ENCODE data around the gene SBF2. TPM values are rescaled to one million over a fixed set of nuclear protein-coding genes. Genes with fewer than 3 reads are reported as not detected.

SBF2 gene
- total and polyA plus RNA-seq, 3 donors from 2014 or later = 27.8 to 52.8 (median 48.7) TPM

GRCh38 chr11:10012068-10012467 lies 282.0 kb downstream of the SBF2 start:
- Histone ChIP-seq H3K4me1 (no peaks in the 10 kb centered on the region), H3K27ac (no peak overlapping the region), H3K27me3 (no peaks in the 10 kb centered on the region), H3K9me3 (no peaks in the 10 kb centered on the region), H3K4me3 (no peak overlapping the region), H3K36me3 (ENCODE audit: low read depth, missing control alignments) (no peaks in the 10 kb centered on the region)
- no peak for DNase-seq
- TF ChIP-seq, protein P1, sequence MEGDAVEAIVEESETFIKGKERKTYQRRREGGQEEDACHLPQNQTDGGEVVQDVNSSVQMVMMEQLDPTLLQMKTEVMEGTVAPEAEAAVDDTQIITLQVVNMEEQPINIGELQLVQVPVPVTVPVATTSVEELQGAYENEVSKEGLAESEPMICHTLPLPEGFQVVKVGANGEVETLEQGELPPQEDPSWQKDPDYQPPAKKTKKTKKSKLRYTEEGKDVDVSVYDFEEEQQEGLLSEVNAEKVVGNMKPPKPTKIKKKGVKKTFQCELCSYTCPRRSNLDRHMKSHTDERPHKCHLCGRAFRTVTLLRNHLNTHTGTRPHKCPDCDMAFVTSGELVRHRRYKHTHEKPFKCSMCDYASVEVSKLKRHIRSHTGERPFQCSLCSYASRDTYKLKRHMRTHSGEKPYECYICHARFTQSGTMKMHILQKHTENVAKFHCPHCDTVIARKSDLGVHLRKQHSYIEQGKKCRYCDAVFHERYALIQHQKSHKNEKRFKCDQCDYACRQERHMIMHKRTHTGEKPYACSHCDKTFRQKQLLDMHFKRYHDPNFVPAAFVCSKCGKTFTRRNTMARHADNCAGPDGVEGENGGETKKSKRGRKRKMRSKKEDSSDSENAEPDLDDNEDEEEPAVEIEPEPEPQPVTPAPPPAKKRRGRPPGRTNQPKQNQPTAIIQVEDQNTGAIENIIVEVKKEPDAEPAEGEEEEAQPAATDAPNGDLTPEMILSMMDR (IDR thresholded peaks at IDR 0.05) = no peak
- TF ChIP-seq POLR2A (IDR thresholded peaks at IDR 0.05) = no peak
- intact Hi-C loops (cut with DNase I; ENCODE audit: low total_unique reads) = no loop called here
- WGBS, 2 donors = 94 to 97% methylated on average over 3 of the region's 3 CpGs

GRCh38 chr11:10005955-10006525 lies 288.0 kb downstream of the SBF2 start:
- TF ChIP-seq, protein P1 (IDR thresholded peaks at IDR 0.05) = no peak
- TF ChIP-seq POLR2A (IDR thresholded peaks at IDR 0.05) = no peak
- no peaks in the 10 kb centered on the region for H3K9me3 ChIP-seq
- H3K4me3 ChIP-seq = no peak overlapping the region
- H3K27ac ChIP-seq = no peak overlapping the region
- no peak for DNase-seq
- no peaks in the 10 kb centered on the region for H3K4me1 ChIP-seq
- H3K27me3 ChIP-seq = no peaks in the 10 kb centered on the region
- WGBS, 2 donors = 90 to 91% methylated on average over 5 of the region's 5 CpGs
- intact Hi-C loops (cut with DNase I; ENCODE audit: low total_unique reads) = no loop called here
- no peaks in the 10 kb centered on the region for H3K36me3 ChIP-seq (ENCODE audit: low read depth, missing control alignments)

DNA sequence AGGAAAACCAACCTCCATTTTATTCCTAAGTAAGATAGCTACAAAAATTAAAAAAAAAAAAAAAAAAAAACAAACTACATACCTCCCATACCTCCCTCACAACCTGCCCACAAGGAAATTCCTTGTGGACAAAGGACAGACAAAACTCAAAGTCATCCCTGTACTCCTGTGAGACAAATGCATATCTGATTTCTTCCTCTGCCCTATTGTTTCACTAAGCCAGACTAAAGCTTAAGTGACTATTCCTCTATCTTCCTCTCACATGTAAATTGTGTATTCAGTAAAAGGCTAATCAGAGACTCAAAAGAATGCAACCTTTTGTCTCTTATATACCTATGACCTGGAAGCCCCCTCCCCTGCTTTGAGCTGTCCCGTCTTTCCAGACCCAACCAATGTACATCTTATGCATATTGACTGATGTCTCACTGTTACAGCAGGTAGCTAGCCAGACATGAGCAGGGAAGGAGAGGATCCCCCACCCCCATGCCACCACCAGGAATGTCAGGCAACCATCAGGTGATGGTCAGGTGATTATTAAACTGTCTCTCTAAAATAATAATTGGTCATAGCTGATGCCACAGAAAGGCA lies 289.4 kb downstream of the SBF2 start:
- Histone ChIP-seq H3K4me1 (no peaks in the 10 kb centered on the region), H3K9me3 (no peaks in the 10 kb centered on the region), H3K36me3 (ENCODE audit: low read depth, missing control alignments) (no peaks in the 10 kb centered on the region), H3K27me3 (no peaks in the 10 kb centered on the region), H3K27ac (no peak overlapping the region), H3K4me3 (no peak overlapping the region)
- intact Hi-C loops (cut with DNase I; ENCODE audit: low total_unique reads) = no loop called here
- TF ChIP-seq POLR2A (IDR thresholded peaks at IDR 0.05) = no peak
- TF ChIP-seq, protein P1 (IDR thresholded peaks at IDR 0.05) = no peak
- 90 to 92% methylated on average over 1 of the region's 1 CpG for WGBS, 2 donors
- no peak for DNase-seq

GRCh38 chr11:10002221-10002620 lies 291.8 kb downstream of the SBF2 start:
- Histone ChIP-seq H3K4me3 (no peak overlapping the region), H3K27me3 (no peaks in the 10 kb centered on the region), H3K9me3 (no peaks in the 10 kb centered on the region), H3K4me1 (no peaks in the 10 kb centered on the region), H3K36me3 (ENCODE audit: low read depth, missing control alignments) (no peaks in the 10 kb centered on the region), H3K27ac (no peak overlapping the region)
- intact Hi-C loops (cut with DNase I; ENCODE audit: low total_unique reads) = no loop called here
- DNase-seq = no peak
- 90% methylated on average over 1 of the region's 1 CpG for WGBS, 2 donors
- no peak for TF ChIP-seq POLR2A (IDR thresholded peaks at IDR 0.05)
- TF ChIP-seq, protein P1 (IDR thresholded peaks at IDR 0.05) = no peak

- H3K9me3 ChIP-seq = no peaks in the 10 kb centered on the region
- 93 to 96% methylated on average over 3 of the region's 3 CpGs for WGBS, 2 donors
- H3K27me3 ChIP-seq = no peaks in the 10 kb centered on the region
- no peaks in the 10 kb centered on the region for H3K4me1 ChIP-seq
- no peaks in the 10 kb centered on the region for H3K36me3 ChIP-seq (ENCODE audit: low read depth, missing control alignments)
- H3K27ac ChIP-seq = no peak overlapping the region
- intact Hi-C loops (cut with DNase I; ENCODE audit: low total_unique reads) = no loop called here
- no peak for TF ChIP-seq POLR2A (IDR thresholded peaks at IDR 0.05)
- TF ChIP-seq, protein P1 (IDR thresholded peaks at IDR 0.05) = no peak
- H3K4me3 ChIP-seq = no peak overlapping the region
- DNase-seq = no peak
Observed at GRCh38 chr11:9992306-9992705, 301.7 kb downstream of the SBF2 start.
